KBM-7 (cell line): ENCODE data around the gene SLC34A3.

Source experiments
- DNase-seq: peaks from one replicate; pipeline ENCODE4 v3.0.0-alpha.2; 2015
- in situ Hi-C: fragments of 300-500 bp; cut with MboI; formaldehyde crosslinking; loops from 2 replicates; pipeline ENCODE4 v1.14.3; 2020; ENCODE audit warnings: low sequenced_read_pairs, low pct_unique_long_range_greater_than_20kb, mixed read lengths

The SLC34A3 gene

DNA sequence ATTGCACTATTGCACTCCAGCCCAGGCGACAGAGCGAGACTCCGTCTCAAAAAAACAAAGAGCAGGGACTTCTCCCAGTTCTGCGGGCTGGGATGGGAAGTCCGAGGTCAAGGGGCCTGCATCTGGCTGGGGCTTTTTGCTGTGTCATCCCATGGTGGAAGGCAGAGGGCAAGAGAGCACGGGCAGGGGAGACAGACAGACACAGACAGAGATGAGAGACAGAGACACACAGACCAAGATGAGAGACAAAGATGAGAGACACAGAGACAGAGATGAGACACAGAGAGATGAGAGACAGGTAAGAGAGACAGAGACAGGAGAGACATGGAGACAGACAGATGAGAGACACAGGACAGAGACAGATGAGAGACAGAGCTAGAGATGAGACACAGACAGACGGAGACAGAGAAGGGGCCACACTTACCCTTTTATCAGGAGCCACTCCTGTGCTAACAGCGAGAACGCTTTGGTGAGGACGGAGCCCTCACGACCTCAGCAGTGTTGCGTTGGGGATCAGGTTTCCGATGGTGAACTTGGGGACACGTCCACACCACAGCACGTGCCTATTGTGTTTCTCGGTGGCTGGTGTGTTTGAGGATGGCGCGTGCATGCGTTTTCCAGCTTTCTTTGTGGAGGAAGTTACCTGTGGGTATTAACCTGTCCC lies 38.0 kb downstream of the SLC34A3 start:
- in situ Hi-C loops, result no loop called here
- DNase-seq, result no peak

DNA sequence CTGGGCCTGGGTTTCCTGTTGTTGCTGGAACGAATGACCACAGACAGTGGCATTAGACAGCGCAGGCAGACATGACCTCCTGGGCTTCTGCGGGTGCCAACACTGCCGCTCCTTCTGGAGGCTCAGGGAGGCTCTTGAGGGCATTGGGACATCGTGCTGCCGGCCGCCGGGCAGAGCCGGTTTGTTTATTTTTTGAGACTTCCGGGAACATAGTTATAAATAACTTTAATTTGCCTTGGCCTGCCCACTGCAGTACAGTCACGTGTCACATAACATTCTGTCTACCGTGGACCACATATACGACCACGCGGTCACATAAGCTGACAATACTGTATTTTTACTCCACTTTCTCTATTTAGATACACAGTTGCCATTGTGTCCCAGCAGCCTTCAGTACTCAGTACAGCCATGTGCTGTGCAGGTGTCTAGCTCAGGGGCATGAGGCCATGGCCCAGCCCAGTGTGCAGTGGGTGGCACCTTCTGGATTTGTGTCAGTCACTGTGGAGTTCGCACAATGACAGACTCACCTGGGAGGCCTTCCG lies 38.6 kb downstream of the SLC34A3 start:
- DNase-seq, result no peak
- in situ Hi-C loops, result no loop called here

DNA sequence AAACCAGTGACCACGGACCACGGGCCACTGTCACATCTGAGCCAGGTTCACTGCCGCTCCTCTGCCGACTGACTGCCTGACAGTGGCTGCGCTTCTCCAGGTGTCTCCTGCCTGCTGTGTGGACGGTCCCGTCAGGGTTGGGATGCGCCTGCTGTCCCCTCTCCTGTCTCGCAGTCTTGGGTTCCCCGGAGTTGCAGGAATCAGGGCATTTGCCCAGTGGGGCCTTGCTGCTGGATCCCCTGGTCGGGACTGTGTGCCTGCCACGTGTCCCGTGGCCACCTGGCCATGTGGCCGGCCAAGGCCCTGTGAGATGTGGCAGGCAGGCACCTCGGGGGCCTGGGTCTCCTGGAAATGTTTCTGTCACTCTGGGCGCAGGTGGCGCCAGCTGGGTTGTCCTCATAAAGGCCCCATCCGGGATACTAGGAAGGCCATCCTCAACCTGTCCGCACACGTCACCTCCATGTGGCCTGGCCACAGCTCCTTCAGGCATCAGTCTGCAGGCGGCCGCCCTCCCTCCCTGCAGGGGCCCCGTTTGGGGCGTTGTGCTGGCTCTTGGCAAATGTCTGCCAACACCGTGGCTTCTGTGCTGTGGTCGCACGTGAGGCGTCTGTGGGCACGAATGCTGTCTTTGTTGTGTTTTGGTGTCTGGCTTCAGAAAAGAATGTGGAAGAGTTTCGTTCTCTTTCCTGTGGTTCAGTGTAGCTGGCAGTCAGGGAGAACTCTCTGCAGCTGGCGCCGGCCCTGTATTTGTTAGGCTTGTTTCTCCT lies 40.4 kb downstream of the SLC34A3 start:
- in situ Hi-C loops, result no loop called here
- no peak for DNase-seq

DNA sequence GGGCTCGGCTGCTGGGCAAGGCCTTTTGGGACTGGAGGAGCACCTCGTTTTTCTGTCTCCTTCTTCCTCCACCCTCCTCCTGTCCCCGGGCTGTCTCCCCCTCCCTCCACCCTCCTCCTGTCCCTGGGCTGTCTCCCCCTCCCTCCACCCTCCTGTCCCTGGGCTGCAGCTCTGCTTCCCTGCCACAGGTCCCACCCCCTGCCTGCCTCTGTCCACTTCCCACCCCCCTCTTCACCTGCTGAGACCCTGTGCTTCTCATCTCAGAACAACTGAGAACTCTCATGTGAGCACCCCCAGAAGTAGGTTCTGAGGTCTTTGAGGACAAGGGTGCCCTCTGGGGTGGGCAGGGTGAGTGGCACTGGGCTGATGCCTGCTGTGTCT lies 41.0 kb downstream of the SLC34A3 start:
- DNase-seq, result no peak
- in situ Hi-C loops, result no loop called here

DNA sequence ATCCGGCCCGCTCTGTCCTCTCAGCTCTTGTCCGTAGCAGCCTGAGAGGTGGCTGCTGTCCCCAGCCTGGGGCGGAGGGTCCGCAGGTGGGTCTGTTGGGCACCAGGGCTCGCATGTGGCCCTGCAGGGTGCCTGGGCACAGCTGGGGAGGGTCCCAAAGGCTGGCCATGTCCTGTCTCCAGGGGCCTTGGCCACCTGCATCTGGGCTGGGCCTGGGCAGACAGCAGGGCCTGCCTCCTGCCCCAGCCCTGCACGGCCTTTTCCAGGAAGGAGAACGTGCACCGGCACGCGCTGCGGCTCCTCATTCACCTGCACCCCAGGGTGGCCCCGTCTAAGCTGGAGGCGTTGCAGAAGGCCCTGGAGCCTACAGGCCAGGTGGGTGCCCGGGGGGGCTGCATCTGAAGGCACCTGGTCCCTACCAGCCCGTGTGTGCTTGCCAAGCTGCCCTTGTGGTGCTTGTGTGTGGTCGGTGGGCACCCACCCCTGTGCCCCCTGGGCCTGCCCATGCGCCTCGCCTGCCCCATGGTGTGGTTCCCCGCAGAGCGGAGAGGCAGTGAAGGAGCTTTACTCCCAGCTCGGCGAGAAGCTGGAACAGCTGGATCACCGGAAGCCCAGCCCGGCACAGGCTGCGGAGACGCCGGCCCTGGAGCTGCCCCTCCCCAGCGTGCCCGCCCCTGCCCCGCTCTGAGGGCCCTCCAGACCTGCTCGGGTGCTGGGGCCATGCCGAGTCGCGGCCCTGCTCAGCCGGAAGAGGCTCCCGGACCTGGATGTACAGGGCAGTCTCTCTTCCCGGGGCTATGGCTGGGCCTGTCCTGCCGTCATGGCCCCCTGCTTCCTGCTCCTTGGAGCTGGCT lies 41.8 kb downstream of the SLC34A3 start:
- in situ Hi-C loops, result no loop called here
- DNase-seq, result no peak

DNA sequence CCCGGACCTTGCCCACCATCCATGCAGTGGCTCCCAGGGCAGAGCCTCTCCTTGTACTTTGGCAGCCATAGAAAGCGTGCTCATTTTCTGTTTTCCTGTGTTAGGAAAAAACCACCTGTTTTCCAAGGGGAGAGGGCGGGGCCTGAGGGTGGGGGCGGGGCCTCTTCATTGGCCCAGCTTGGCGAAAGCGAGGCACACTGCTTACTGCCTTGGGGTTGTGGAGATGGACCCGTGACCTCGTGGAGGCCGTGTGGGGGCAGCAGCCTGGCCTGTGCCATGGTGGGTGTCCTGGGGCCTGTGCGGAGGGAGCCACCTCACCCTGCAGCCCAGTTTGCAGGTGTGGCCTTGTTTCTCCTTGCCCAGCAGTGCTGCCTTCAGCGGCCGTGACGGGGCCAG lies 42.4 kb downstream of the SLC34A3 start:
- no peak for DNase-seq
- in situ Hi-C loops, result no loop called here

DNA sequence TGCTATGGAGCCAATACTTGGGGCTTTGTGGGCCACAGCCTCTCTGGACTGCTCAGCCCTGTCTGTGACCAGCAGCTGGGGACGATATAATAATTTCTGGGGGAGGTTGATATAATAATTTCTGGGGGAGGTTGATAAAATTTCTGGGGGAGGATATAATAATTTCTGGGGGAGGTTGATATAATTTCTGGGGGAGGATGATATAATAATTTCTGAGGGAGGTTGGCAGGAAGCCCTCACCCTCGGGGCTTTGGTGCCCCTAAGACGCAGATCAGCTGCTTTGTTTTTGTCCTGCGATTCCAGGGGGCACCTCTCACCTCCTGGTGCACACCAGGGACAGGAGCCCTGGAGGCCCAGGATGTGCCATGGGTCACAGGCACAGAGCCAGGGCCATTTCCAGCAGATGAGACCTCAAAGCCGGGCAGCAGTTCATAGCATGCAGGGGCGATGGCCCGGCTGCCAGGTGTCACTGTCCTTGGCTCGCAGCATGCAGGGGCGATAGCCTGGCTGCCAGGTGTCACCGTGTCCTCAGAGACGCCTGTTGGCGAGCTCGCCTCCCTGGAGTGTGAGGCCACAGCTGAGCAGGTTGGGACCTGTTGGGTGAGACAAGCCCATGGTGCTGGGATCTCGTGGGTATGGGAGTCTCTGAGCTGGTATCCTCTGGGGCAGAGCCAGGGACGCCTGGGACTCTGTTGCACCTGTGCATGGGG lies 43.1 kb downstream of the SLC34A3 start:
- in situ Hi-C loops, result no loop called here
- no peak for DNase-seq

DNA sequence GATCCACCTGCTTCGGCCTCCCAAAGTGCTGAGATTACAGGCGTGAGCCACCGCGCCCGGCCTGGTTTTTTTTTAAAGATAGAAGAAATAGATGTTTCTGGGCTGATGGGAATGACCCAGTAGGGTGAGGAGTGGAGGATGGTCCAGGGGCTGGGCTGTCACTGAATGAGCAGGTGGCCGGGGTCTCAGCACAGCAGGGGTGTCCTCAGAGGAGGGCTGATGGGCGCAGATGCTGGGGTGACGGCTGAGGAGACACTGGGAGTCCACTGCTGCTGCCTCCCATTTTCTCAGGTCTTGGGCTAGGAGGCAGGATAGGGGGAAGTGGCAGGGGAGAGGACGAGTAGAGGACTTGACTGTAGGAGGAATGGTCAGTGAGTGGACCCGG lies 44.5 kb downstream of the SLC34A3 start:
- in situ Hi-C loops, result no loop called here
- no peak for DNase-seq

DNA sequence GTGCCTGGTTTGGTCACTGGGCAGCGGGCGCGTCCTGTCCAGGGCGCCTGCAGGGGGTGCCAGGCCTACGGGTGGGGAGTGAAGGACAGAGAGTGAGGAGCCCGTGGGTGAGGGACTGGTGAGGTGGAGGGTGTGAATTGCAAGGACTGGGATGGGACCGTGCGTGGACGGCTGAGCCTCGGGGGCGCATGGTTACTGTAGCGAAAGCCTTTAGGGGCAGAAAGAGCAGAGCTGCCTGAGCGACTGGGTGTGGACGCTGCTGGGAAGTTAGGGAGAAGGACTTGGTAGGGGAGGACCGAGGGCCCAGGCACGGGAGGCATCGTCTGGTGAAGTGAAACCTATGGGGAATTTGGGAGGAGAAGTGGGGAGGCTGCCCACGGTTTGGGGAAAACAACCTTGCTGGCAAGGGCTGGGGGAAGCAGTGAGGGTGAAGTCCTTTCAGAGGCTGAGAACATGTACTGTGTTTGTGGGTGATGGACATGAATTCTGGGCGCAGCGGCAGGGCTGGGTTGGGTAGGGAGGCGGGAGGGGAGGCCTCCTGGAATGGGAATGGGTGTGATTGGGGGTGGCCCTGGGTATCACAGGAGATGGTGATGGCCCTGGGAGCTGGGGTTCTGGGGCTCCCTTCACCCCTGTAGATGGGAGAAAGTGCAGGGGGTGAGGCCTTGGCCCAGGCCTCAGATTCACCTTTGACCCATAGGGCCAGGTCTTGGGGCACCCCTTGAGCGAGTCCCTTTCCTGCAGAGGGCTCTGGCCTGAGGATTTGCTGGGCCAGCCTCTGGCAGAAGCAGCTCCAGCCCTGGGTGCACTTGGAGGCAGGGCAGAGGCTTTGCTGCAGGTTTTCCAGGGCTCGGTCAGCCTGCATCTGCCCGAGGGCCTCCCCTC lies 45.1 kb downstream of the SLC34A3 start:
- DNase-seq, result no peak
- in situ Hi-C loops, result no loop called here

DNA sequence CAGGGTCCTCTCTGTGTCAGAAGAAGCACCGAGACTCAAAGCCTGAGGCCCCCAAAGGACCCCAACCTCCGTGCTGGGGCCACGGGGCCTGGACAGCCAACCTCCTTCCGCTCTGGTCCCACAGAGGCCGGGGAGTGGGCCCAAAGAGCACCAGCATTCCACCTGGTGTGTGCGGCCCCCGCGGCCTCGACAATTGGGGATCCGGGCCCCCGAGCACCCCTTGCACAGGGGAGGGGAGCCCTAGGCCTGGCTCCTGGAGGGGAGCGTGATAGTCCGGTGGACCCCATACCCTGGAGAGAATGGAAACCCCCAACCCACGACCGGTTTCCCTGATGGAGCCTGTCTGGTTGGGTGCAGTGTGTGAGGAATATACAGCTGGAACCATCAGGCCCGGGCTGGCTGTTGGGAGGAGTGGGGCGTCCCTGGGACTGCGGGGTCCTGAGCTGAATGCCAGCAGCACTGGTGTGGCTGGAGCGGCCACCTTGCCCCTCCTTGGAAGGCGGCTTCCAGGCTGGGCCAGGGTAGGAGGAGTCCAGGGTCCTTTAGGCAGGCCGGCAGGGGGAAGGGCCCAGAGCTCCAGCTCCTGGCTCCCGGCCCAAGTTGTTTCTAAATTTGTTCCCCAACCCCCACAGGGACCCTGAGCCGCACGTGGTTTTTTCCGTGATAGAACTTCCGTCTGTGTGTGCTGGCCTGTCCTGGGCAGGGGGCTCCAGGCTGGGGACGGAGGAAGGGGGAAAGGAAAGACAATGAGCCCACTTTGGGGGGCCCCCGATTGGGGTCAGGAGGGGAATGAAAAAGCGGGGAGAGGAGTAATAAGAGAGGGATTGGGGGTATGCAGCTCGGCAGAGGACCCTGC lies 46.0 kb downstream of the SLC34A3 start:
- in situ Hi-C loops, result no loop called here

DNA sequence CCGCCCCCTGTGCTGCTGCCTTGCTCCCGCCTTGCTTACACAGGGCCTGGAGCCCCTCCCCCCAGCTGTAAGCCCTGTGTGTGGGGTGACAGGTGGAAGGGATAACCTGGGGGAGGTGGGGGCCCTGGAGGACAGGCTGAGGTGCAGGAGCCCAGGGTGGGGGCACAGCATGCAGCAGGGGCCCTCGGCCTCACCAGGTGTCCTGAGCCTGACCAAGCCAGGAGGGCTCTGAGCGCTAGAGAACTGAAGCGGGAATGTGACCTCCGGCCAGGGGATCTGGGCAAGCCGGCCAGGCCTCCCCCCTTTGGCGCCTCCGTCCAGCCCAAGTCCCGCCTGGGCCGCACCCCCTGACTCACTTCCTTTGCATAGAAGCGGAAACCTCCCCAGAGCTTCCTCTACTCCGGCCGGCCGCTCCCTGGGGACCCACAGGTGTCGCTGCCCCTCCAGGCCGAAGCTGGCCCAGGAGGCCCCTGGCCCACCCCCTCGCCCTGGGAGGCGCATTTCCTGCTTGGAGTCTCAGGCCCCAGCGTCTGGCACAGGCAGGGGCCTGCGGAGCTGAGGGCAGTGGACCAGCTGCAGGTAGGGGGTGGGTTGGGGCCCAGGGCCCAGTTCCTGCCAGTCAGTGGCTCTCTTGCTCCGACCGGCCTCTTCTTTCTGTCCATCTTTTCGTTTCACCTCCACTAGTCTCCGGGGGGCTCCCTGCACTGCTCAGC lies 46.8 kb downstream of the SLC34A3 start, which contains the start of gene TOR4A:
TOR4A (plus strand) TSS at position 398 of the 713 bp plus-strand sequence. CDS start 964 bp downstream, outside the sequence.
- in situ Hi-C loops, result no loop called here
- peak; percentile 85 for DNase-seq

More for the DNA sequence above, 46.0 kb downstream of the SLC34A3 start:
- DNase-seq, result peak; percentile 91

DNA sequence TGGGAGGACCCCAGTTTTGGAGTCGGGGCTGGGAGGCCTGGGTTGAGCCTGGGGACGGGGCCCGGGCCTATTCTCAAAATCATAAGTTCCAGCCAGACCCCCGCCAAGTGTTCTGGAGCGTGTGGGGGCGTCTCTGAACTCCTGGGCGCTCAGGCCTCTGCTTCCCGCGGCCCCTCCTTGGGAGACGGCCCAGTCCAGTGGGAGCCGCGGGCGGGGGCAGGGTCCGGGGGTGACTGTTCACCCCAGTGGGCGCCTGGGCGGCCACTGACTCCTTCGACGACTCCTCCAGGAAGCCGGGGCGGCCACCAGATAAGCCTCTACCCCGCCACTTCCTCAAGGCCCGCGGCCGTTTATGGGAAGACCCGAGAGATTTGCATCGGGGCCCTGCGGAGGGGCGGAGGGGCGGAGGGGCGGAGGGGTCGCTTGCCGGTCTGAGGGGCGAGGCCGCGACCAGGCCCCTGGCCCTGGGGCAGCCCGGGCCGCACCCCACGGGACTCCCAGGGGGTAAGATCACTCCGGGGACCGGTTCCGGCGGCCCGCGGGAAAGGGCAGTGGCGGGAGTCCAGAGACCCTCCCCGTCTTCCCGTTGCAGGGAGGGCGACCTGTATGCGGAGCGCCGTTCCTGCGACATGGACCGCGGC lies 47.5 kb downstream of the SLC34A3 start:
- in situ Hi-C loops, result no loop called here

DNA sequence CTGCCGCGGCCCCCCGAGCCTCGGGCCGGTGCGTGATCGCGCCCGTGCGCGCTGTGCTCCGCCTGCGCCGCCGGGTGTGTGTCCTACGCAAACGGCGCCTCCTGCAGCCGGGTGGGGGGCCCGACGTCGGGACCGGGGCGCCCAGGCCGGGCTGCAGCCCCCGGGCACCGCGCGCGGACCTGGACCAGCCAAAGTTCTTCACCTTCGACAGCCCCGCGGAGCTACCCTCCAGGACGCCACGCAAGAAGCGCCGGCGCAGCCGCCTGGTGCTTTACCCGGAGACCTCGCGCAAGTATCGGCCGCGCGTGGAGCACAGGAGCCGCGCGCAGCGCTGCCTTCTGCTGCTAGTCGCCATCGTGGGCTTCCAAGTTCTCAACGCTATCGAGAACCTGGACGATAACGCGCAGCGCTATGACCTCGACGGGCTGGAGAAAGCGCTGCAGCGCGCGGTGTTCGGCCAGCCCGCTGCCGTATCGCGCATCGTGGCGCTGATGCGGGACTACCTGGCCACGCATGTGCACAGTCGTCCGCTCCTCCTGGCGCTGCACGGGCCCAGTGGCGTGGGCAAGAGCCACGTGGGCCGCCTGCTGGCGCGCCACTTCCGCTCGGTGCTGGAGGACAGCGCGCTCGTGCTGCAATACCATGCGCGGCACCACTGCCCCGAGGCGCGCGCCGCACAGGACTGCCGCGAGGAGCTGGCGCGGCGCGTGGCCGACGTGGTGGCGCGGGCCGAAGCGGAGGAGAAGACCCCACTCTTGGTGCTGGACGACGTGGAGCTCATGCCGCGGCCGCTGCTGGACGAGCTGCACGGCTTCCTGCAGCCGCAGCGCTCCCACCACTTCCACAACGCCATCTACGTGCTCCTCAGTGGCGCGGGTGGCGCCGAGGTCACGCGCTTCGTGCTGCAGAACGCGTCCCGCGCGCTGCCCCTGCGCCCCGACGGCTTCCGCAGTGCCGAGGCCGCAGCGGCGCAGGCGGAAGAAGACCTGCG lies 48.3 kb downstream of the SLC34A3 start:
- no peak for DNase-seq
- in situ Hi-C loops, result no loop called here

More for the DNA sequence above, 47.5 kb downstream of the SLC34A3 start:
- no peak for DNase-seq

DNA sequence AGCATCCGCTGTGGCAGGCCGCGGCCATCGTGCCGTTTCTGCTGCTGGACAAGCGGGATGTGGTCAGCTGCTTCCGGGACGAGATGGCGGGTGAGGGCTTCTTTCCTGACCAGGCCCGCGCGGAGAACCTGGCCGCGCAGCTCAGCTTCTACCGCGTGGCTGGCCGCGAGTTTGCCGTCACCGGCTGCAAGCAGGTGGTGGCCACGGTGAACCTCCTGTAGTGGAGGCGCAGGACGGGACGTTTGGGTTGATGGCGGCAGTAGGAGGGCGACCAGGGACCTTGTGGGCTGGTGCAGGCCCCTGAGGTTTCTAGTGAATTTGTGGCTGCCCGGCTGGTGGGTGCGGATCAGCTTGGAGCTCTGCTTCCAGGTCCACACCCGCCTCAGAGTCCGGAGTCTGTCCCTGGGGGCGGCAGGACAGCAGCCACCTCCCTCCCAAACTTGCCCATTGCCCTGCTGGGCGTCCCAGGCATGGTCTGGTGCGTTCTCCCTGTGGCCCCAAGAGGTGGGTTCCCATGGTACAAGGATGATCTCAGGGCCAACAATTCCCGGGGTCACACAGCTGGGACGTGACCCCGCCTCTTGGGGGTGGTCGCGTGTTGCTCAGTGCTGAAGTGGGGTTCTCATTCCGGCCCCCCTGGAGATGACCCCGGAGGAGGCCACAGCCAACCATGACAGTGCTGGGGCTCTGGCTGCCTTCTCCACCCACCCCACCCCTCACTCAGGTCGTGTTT lies 49.2 kb downstream of the SLC34A3 start:
- in situ Hi-C loops, result no loop called here
- DNase-seq, result no peak
